ENCODE data around the gene MAP7.

The MAP7 gene

DNA sequence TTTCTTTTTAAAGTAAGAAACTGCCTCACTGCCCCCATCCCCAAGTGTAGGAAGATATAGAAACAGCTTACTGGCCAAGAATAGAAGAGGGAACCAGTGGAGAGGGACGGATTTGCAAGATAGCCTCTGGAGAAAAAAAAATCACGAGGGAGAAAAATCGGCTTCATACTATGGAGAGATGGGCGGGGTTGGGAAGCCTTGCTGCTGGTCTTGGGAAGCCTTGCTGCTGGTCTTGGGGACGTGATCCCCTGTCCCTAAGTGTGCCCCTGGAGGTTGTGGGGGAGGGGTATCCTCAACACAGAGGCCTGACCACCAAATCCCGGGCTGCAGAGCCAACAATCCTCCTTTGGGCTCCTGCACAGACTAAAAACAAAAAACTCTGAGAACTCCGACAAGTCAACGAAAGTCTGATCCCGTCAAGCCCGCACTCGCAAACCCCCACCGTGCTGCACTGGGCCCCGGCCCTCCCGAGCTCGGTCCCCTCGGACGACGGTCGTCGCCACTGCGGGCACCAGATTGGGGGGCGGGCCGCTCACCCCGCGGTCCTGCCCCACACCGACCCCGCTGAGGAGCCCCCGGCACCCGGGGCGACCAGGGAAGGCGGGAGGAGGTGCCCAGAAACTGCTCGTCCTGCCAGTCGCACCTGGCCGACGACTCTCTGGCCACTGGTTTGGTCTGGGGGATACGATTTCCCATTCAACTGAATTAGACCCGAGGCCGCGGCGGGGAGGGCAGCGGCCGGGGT is 750 bp downstream of the MAP7 start:
- Histone ChIP-seq H3K4me1 (ENCODE audit: insufficient read depth, low read length) (no peaks in the 10 kb centered on the region; the same call in 1 of the 2 replicates), H3K36me3 (ENCODE audit: insufficient read depth, low read length) (no peaks in the 10 kb centered on the region), H3K9ac (ENCODE audit: low read depth, low read length) (peak overlapping the region; percentile 64), H3K9me3 (ENCODE audit: control insufficient read depth, insufficient read depth, low read length) (no peaks in the 10 kb centered on the region)

DNA sequence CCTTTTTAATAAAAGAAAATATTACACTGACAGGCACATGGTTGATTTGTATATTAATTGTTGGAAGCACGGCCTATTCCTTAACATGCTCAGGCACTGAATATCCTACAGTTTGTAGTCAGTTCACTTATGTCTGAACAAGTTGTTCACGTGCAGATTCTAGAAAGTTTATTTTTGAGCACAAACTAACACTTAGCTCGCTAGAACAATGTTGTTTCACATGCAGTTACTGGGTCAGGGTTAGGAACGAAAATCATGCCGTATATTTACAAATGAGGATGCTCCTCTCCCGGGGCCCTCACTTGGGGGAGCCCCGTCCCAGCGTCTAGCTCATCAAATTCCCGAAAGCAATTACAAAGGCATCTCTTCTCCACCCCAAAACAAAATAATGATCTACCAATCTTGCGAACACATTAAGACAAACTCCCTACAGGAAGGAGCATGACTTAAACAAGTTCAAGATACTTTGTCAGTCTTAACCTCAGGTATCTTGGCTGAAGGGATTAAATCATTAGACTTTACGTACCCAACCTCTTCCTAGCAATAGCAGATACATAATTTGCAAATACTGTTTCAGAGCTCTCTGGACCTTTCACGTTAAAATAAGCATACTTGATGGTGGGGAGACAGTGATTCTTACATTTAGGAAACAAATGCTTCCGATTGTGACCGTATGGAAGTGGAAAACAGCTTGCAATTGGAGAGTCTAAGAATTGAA is 1.5 kb downstream of the MAP7 start:
- H3K9me3 ChIP-seq (ENCODE audit: control insufficient read depth, insufficient read depth, low read length), result no peaks in the 10 kb centered on the region
- H3K36me3 ChIP-seq (ENCODE audit: insufficient read depth, low read length), result no peaks in the 10 kb centered on the region
- H3K4me1 ChIP-seq (ENCODE audit: insufficient read depth, low read length), result no peaks in the 10 kb centered on the region; the same call in 1 of the 2 replicates
- peak overlapping the region; percentile 64 for H3K9ac ChIP-seq (ENCODE audit: low read depth, low read length)

- Histone ChIP-seq H3K36me3 (ENCODE audit: insufficient read depth, low read length) (no peaks in the 10 kb centered on the region), H3K9ac (ENCODE audit: low read depth, low read length) (no peak overlapping the region), H3K4me1 (ENCODE audit: insufficient read depth, low read length) (no peaks in the 10 kb centered on the region; the same call in 1 of the 2 replicates), H3K9me3 (ENCODE audit: control insufficient read depth, insufficient read depth, low read length) (no peaks in the 10 kb centered on the region)
Measured at GRCh38 chr6:136547871-136548270, 2.4 kb downstream of the MAP7 start.

DNA sequence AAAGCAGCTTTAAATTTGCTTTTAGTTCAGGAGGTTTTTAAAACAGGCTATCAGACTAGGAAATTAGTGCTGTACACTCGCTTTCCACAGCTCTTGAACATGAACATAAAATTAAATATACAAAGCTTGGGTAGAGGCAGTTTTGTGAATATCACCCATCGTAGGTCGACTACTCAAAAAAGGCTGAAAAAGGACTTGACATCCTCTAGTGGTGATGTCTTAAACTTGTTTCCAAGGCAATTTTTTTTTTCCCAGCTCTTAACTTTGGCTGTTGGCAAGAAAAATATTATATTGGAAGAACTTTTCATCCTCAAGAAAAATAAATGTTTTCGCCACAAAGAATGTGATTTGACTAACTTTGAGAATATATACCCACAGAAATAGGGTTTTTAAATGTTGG is 2.9 kb downstream of the MAP7 start:
- Histone ChIP-seq H3K9ac (ENCODE audit: low read depth, low read length) (no peak overlapping the region), H3K4me1 (ENCODE audit: insufficient read depth, low read length) (no peaks in the 10 kb centered on the region; the same call in 1 of the 2 replicates)

GRCh38 chr6:136546331-136546730 is 3.9 kb downstream of the MAP7 start:
- no peaks in the 10 kb centered on the region for H3K36me3 ChIP-seq (ENCODE audit: insufficient read depth, low read length)
- no peak overlapping the region for H3K9ac ChIP-seq (ENCODE audit: low read depth, low read length)
- no peaks in the 10 kb centered on the region for H3K9me3 ChIP-seq (ENCODE audit: control insufficient read depth, insufficient read depth, low read length)
- no peaks in the 10 kb centered on the region; the same call in 1 of the 2 replicates for H3K4me1 ChIP-seq (ENCODE audit: insufficient read depth, low read length)

More for the DNA sequence above, 2.9 kb downstream of the MAP7 start:
- no peaks in the 10 kb centered on the region for H3K9me3 ChIP-seq (ENCODE audit: control insufficient read depth, insufficient read depth, low read length)
- H3K36me3 ChIP-seq (ENCODE audit: insufficient read depth, low read length), result no peaks in the 10 kb centered on the region

DNA sequence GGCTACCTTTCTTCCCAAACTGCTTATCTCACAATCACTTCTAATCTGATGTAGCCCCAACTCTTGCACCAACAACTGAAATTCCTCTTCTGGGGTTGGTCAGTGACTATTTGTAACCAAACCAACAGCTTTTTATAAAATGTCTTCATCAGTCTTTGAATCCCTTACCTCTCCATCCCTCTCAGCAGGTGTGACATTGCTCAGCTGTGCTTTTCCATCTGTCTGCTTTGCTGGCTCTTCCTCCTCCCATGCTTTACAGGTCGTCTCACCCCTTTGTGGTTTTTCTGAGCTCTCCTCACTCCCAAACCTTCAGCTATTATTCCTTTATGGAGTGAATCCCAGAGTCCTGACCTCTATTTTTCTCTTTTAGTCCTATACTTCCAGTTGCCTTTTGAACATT is 5.9 kb downstream of the MAP7 start:
- no peak overlapping the region for H3K9ac ChIP-seq (ENCODE audit: low read depth, low read length)
- no peaks in the 10 kb centered on the region; the same call in 1 of the 2 replicates for H3K4me1 ChIP-seq (ENCODE audit: insufficient read depth, low read length)
- H3K9me3 ChIP-seq (ENCODE audit: control insufficient read depth, insufficient read depth, low read length), result no peaks in the 10 kb centered on the region
- H3K36me3 ChIP-seq (ENCODE audit: insufficient read depth, low read length), result no peaks in the 10 kb centered on the region

GRCh38 chr6:136541395-136541794 is 8.8 kb downstream of the MAP7 start:
- Histone ChIP-seq H3K9ac (ENCODE audit: low read depth, low read length) (no peak overlapping the region), H3K36me3 (ENCODE audit: insufficient read depth, low read length) (no peaks in the 10 kb centered on the region), H3K4me1 (ENCODE audit: insufficient read depth, low read length) (peaks cover 6% of the 10 kb centered on the region), H3K9me3 (ENCODE audit: control insufficient read depth, insufficient read depth, low read length) (no peaks in the 10 kb centered on the region)

GRCh38 chr6:136539967-136540652 is 10.1 kb downstream of the MAP7 start:
- Histone ChIP-seq H3K9me3 (ENCODE audit: control insufficient read depth, insufficient read depth, low read length) (no peaks in the 10 kb centered on the region), H3K9ac (ENCODE audit: low read depth, low read length) (no peak overlapping the region), H3K36me3 (ENCODE audit: insufficient read depth, low read length) (no peaks in the 10 kb centered on the region), H3K4me1 (ENCODE audit: insufficient read depth, low read length) (peaks cover 6% of the 10 kb centered on the region)

DNA sequence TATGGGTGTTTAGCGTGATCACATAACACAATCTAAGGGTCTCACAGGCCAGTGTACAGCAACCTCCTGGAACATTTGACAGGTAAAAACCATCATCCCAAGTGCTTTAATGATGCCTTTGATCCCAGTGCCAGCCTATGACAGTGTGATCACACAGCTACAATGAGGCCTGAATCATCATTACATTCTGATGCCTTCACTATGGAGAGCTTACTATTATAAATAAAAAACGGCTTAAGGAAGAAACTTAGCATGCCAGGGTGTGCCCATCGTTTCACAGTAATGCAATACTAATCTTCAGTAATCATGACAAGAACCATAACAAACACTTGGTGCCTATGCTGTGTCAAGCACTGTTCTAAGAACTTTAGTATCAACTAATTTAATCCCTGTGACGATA is 11.4 kb downstream of the MAP7 start:
- Histone ChIP-seq H3K36me3 (ENCODE audit: insufficient read depth, low read length) (no peaks in the 10 kb centered on the region), H3K9ac (ENCODE audit: low read depth, low read length) (no peak overlapping the region)

DNA sequence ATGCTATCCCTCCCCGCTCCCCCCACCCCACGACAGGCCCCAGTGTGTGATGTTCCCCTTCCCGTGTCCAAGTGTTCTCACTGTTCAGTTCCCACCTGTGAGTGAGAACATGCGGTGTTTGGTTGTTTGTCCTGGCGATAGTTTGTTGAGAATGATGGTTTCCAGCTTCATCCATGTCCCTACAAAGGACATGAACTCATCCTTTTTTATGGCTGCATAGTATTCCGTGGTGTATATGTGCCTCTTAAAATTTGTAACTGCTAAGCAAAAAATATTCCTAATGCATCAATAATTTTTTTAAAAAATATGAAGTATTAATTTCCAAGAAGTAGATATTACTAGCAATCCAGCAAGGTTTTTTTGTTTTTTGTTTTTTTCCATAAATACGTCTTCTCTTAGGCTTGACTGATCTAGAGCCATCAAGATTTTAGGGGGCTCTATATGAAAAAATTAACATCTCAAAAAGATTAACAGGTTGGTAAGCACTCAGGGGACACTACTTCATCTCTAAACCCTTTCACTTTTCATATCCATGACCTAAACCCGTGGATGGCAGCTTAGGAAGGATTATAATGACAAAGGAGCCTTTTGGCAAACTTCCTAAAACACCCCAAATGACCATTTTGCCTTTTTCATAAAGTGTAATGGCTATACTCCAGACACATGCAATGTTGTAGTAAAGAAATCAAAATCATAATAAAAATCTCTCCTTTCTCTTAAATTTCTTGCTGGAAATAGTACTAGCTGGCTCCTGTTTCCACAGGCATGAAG is 14.2 kb downstream of the MAP7 start:
- Histone ChIP-seq H3K4me1 (ENCODE audit: insufficient read depth, low read length) (peaks cover 6% of the 10 kb centered on the region), H3K9me3 (ENCODE audit: control insufficient read depth, insufficient read depth, low read length) (no peaks in the 10 kb centered on the region), H3K36me3 (ENCODE audit: insufficient read depth, low read length) (no peaks in the 10 kb centered on the region)

More for the DNA sequence above, 11.4 kb downstream of the MAP7 start:
- H3K4me1 ChIP-seq (ENCODE audit: insufficient read depth, low read length), result peaks cover 6% of the 10 kb centered on the region
- H3K9me3 ChIP-seq (ENCODE audit: control insufficient read depth, insufficient read depth, low read length), result no peaks in the 10 kb centered on the region

DNA sequence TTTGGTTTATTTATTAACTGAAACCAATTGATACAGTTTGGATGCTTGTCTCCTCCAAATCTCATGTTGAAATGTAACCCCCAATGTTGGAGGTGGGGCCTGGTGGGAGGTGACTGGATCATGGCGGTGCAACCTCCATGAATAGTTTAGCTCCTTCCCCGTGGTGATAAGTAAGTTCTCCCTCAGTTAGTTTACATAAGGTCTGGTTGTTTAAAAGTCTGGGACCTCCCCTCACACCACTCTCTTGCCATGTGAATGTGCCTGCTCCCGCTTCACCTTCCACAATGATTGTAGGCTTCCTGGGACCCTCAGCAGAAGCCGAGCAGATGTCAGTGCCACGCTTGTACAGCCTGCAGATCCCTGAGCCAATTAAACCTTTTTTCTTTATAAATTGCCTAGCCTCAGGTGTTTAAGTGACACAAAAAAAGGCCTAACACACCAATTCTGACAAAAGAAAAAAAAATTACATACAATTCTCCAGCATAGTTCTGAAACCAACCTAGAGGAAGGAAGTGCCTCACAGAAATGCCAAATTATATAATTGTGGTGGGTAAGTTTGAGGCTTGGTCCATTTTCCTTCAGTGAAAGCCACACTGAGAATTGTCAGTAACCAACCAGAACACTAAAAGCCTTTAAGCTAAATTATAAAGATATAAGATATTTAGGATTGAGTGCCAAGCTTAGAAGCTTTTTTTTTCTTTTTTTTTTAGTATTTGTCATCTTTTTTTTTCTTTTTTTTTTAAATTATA is 15.0 kb downstream of the MAP7 start:
- no peaks in the 10 kb centered on the region for H3K36me3 ChIP-seq (ENCODE audit: insufficient read depth, low read length)
- no peaks in the 10 kb centered on the region for H3K9me3 ChIP-seq (ENCODE audit: control insufficient read depth, insufficient read depth, low read length)
- H3K4me1 ChIP-seq (ENCODE audit: insufficient read depth, low read length), result peaks cover 6% of the 10 kb centered on the region
- no peak overlapping the region for H3K9ac ChIP-seq (ENCODE audit: low read depth, low read length)

More for the DNA sequence above, 14.2 kb downstream of the MAP7 start:
- H3K9ac ChIP-seq (ENCODE audit: low read depth, low read length), result no peak overlapping the region

DNA sequence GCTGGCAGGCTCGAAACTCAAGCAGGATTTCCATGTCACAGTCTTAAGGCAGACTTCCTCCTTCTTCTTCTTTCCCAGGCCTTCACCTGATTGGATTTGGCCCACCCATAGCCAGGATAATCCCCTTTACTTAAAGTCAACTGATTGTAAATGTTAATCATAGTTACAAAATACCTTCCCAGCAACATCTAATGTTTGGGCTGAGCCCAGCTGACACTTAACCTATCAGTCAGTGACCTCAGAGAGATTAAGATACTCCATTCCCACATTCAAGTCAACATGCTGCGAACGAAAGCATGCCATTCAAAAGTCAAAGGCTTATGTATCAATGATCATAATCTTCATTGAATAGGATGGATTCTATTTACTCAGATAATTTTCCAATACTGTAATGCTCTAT is 16.0 kb downstream of the MAP7 start:
- Histone ChIP-seq H3K36me3 (ENCODE audit: insufficient read depth, low read length) (no peaks in the 10 kb centered on the region), H3K9me3 (ENCODE audit: control insufficient read depth, insufficient read depth, low read length) (no peaks in the 10 kb centered on the region), H3K4me1 (ENCODE audit: insufficient read depth, low read length) (peaks cover 6% of the 10 kb centered on the region), H3K9ac (ENCODE audit: low read depth, low read length) (no peak overlapping the region)

GRCh38 chr6:136533487-136533886 is 16.7 kb downstream of the MAP7 start:
- H3K4me1 ChIP-seq (ENCODE audit: insufficient read depth, low read length), result peaks cover 8% of the 10 kb centered on the region
- no peaks in the 10 kb centered on the region for H3K9me3 ChIP-seq (ENCODE audit: control insufficient read depth, insufficient read depth, low read length)
- no peaks in the 10 kb centered on the region for H3K36me3 ChIP-seq (ENCODE audit: insufficient read depth, low read length)
- H3K9ac ChIP-seq (ENCODE audit: low read depth, low read length), result no peak overlapping the region

Measured in ES-I3 (cell line).